H1 (cell line): ENCODE measurements around the gene ARHGEF7. TPM values are rescaled to one million over a fixed set of nuclear protein-coding genes. Genes with fewer than 3 reads are reported as not detected.

Source experiments
- CTCF ChIA-PET: fragments of 300-600 bp; sonication (Branson Sonifier 250); formaldehyde crosslinking; loops from one replicate; lab custom pipeline; 2021; ENCODE audit not compliant: partially characterized antibody; lab: Charles Lee
- POLR2A ChIA-PET: fragments of 300-600 bp; sonication (Branson Sonifier 250); formaldehyde crosslinking; loops from one replicate; lab custom pipeline; 2021; ENCODE audit warnings: inconsistent platforms; ENCODE audit not compliant: partially characterized antibody; lab: Charles Lee
- DNase-seq, 2 experiments: peaks; one replicate each; pipeline versions ENCODE4 v3.0.0 to v3.0.0-alpha.2; 2010 to 2022; ENCODE audit warnings: low spot score in 2 of 2, low read depth in 1 of 2, mixed read lengths in 1 of 2
- FAIRE-seq: peaks from 2 replicates; lab custom pipeline; 2011; peaks lifted over from hg19 to GRCh38; lab: Jason Lieb, UNC
- H2AFZ ChIP-seq: 2 replicates; pipeline ENCODE4 v1.8.1; 2012; ENCODE audit warnings: low read length, inconsistent platforms
- H2AK5ac ChIP-seq: 2 replicates; pipeline ENCODE4 v1.6.1; 2013; ENCODE audit warnings: low read depth, low read length
- H2BK120ac ChIP-seq: replicated peaks from 2 replicates; pipeline ENCODE3; 2013; ENCODE audit warnings: low read depth, low read length, inconsistent platforms
- H2BK12ac ChIP-seq: 2 replicates; pipeline ENCODE4 v1.6.1; 2013; ENCODE audit warnings: low read depth, low read length
- H2BK15ac ChIP-seq: 2 replicates; pipeline ENCODE4 v1.6.1; 2013; ENCODE audit warnings: low read length
- H2BK20ac ChIP-seq: 2 replicates; pipeline ENCODE4 v1.6.1; 2013; ENCODE audit warnings: low read length
- H2BK5ac ChIP-seq: 2 replicates; pipeline ENCODE4 v1.6.1; 2013; ENCODE audit warnings: low read depth, low read length
- H3K14ac ChIP-seq: 2 replicates; pipeline ENCODE4 v1.6.1; 2013; ENCODE audit warnings: inconsistent platforms; ENCODE audit not compliant: insufficient read length
- H3K18ac ChIP-seq: 2 replicates; pipeline ENCODE4 v1.6.1; 2013; ENCODE audit warnings: low read length; ENCODE audit errors: extremely low read depth
- H3K23ac ChIP-seq: 2 replicates; pipeline ENCODE4 v1.6.1; 2013; ENCODE audit warnings: inconsistent platforms; ENCODE audit not compliant: insufficient read length
- H3K23me2 ChIP-seq: 2 replicates; pipeline ENCODE4 v1.6.1; 2013; ENCODE audit warnings: low read depth, low read length
- H3K27ac ChIP-seq: 2 replicates; pipeline ENCODE4 v1.6.1; 2011; ENCODE audit warnings: low read depth, low read length, inconsistent platforms
- H3K27me3 ChIP-seq, 4 experiments: replicated peaks in 1 of 4; 1 replicate in 1 of 4; 2 replicates in 3 of 4; pipeline versions ENCODE4 v1.6.1 to v1.8.1; 2011 to 2013; ENCODE audit warnings: low read length in 3 of 4, mild to moderate bottlenecking in 3 of 4, inconsistent platforms in 2 of 4, mixed read lengths in 2 of 4, moderate library complexity in 1 of 4; ENCODE audit not compliant: control insufficient read depth in 3 of 4, insufficient read depth in 3 of 4; ENCODE audit errors: extremely low read depth in 1 of 4
- H3K36me3 ChIP-seq, 4 experiments: 2 replicates each; pipeline versions ENCODE4 v1.6.1 to v1.8.1; 2011 to 2013; ENCODE audit warnings: mild to moderate bottlenecking in 4 of 4, low read length in 3 of 4, moderate library complexity in 2 of 4, control low read depth in 1 of 4, inconsistent platforms in 1 of 4; ENCODE audit not compliant: insufficient read depth in 4 of 4, control insufficient read depth in 2 of 4
- H3K4ac ChIP-seq: replicated peaks from 2 replicates; pipeline ENCODE3; 2013; ENCODE audit warnings: low read length, low read depth, mixed read lengths, inconsistent platforms; ENCODE audit not compliant: insufficient read length
- H3K4me1 ChIP-seq, 4 experiments: replicated peaks in 1 of 4; 1 replicate in 1 of 4; 2 replicates in 3 of 4; pipeline versions ENCODE4 v1.6.1 to v1.8.1; 2011 to 2013; ENCODE audit warnings: low read length in 3 of 4, inconsistent platforms in 2 of 4, mixed read lengths in 1 of 4; ENCODE audit not compliant: insufficient read depth in 4 of 4, control insufficient read depth in 3 of 4
- H3K4me2 ChIP-seq, 2 experiments: 2 replicates each; pipeline versions ENCODE4 v1.6.1 to v1.8.1; 2011 to 2013; ENCODE audit warnings: low read depth in 2 of 2, low read length in 2 of 2, control low read depth in 1 of 2, inconsistent platforms in 1 of 2, mild to moderate bottlenecking in 1 of 2; ENCODE audit not compliant: insufficient read depth in 1 of 2
- H3K4me3 ChIP-seq, 4 experiments: fragments of 200-600, 300-600 bp in 1 of 4; sonication (generic), shearing (Covaris generic), sonication (Bioruptor Twin) in 1 of 4; 2 replicates each; pipeline versions ENCODE4 v1.5.1 to v1.8.1; 2011 to 2016; ENCODE audit warnings: low read length in 4 of 4, low read depth in 3 of 4, control low read depth in 2 of 4, inconsistent platforms in 2 of 4, mild to moderate bottlenecking in 2 of 4, mixed read lengths in 1 of 4, moderate library complexity in 1 of 4; ENCODE audit not compliant: insufficient read depth in 2 of 4; ENCODE audit errors: extremely low read depth in 1 of 4
- H3K56ac ChIP-seq: replicated peaks from 2 replicates; pipeline ENCODE3; 2013; ENCODE audit warnings: low read depth, mild to moderate bottlenecking, mixed read lengths, low read length, inconsistent platforms; ENCODE audit not compliant: insufficient read length
- H3K79me1 ChIP-seq: 2 replicates; pipeline ENCODE4 v1.6.1; 2013; ENCODE audit warnings: low read depth, low read length, control low read depth
- H3K79me2 ChIP-seq, 2 experiments: 2 replicates each; pipeline versions ENCODE4 v1.6.1 to v1.8.1; 2012 to 2013; ENCODE audit warnings: low read length in 2 of 2, mild to moderate bottlenecking in 2 of 2, inconsistent platforms in 1 of 2; ENCODE audit not compliant: insufficient read depth in 2 of 2, control insufficient read depth in 1 of 2
- H3K9ac ChIP-seq, 4 experiments: replicated peaks in 1 of 4; 1 replicate in 1 of 4; 2 replicates in 3 of 4; pipeline versions ENCODE4 v1.6.1 to v1.8.1; 2011 to 2013; ENCODE audit warnings: low read depth in 3 of 4, low read length in 3 of 4, control low read depth in 2 of 4, mild to moderate bottlenecking in 2 of 4, moderate library complexity in 2 of 4, inconsistent platforms in 1 of 4; ENCODE audit errors: extremely low read depth in 1 of 4
- H3K9me3 ChIP-seq, 2 experiments: 2 replicates each; pipeline versions ENCODE4 v1.6.1 to v1.8.1; 2012 to 2013; ENCODE audit warnings: mild to moderate bottlenecking in 2 of 2, moderate library complexity in 2 of 2, control low read depth in 1 of 2, inconsistent platforms in 1 of 2, low read depth in 1 of 2, low read length in 1 of 2, mixed read lengths in 1 of 2; ENCODE audit not compliant: insufficient read depth in 2 of 2
- H4K20me1 ChIP-seq, 2 experiments: replicated peaks in 1 of 2; 2 replicates each; pipeline versions ENCODE3 to v1.8.1; 2011 to 2013; ENCODE audit warnings: inconsistent platforms in 2 of 2, low read length in 2 of 2, mild to moderate bottlenecking in 1 of 2; ENCODE audit not compliant: insufficient read depth in 2 of 2, control insufficient read depth in 1 of 2
- H4K5ac ChIP-seq: 2 replicates; pipeline ENCODE4 v1.6.1; 2013; ENCODE audit warnings: low read length, low read depth, mixed read lengths, inconsistent platforms; ENCODE audit not compliant: insufficient read length
- H4K8ac ChIP-seq: 2 replicates; pipeline ENCODE4 v1.8.0; 2013; ENCODE audit warnings: mild to moderate bottlenecking, moderate library complexity, low read length, inconsistent platforms; ENCODE audit not compliant: insufficient read depth; ENCODE audit errors: extremely low read depth
- H4K91ac ChIP-seq: replicated peaks from 2 replicates; pipeline ENCODE3; 2013; ENCODE audit warnings: low read length, mixed read lengths, inconsistent platforms; ENCODE audit not compliant: insufficient read length
- EP300 ChIP-seq, 2 experiments: IDR thresholded peaks; 1 replicate in 1 of 2; 2 replicates in 1 of 2; pipeline ENCODE4 v1.6.1; 2011 to 2012; ENCODE audit warnings: low read depth in 2 of 2, low read length in 2 of 2, mild to moderate bottlenecking in 2 of 2, borderline replicate concordance in 1 of 2, inconsistent platforms in 1 of 2, moderate library complexity in 1 of 2
- HDAC2 ChIP-seq, 2 experiments: fragments of 300-600 bp in 1 of 2; sonication (generic) in 1 of 2; IDR thresholded peaks; 2 replicates each; pipeline ENCODE4 v1.6.1; 2011 to 2012; ENCODE audit warnings: low read depth in 2 of 2, low read length in 2 of 2, mild to moderate bottlenecking in 2 of 2, moderate library complexity in 2 of 2, borderline replicate concordance in 1 of 2, inconsistent platforms in 1 of 2
- KDM1A ChIP-seq: fragments of 200-600, 300-600 bp; sonication (generic); IDR thresholded peaks from 2 replicates; pipeline ENCODE4 v1.7.1; 2016; ENCODE audit warnings: mild to moderate bottlenecking, low read length, borderline replicate concordance
- POLR2A ChIP-seq, 2 experiments: IDR thresholded peaks; 1 replicate in 1 of 2; 2 replicates in 1 of 2; pipeline ENCODE4 v1.6.1; 2011; ENCODE audit warnings: low read depth in 2 of 2, low read length in 2 of 2, mild to moderate bottlenecking in 2 of 2; ENCODE audit errors: control extremely low read depth in 1 of 2
- SP1 ChIP-seq: IDR thresholded peaks from 2 replicates; pipeline ENCODE4 v1.6.1; 2011; ENCODE audit warnings: low read depth, low read length
- TEAD4 ChIP-seq: IDR thresholded peaks from 2 replicates; pipeline ENCODE4 v1.6.1; 2012; ENCODE audit warnings: low read depth, low read length, inconsistent platforms, mixed read lengths
- YY1 ChIP-seq: IDR thresholded peaks from 2 replicates; pipeline ENCODE4 v1.6.1; 2011; ENCODE audit warnings: low read depth, mild to moderate bottlenecking, low read length
- WGBS, 2 experiments: shearing (Covaris generic) in 1 of 2; methylation state at CpG; one replicate each; pipeline versions ENCODE4 v1.1.6 to v1.1.7; 2013 to 2015; ENCODE audit warnings: low lambda C conversion rate in 2 of 2, mixed read lengths in 2 of 2, inconsistent platforms in 1 of 2, low coverage in 1 of 2, missing lambda C conversion rate in 1 of 2; ENCODE audit not compliant: insufficient replicate concordance in 2 of 2, insufficient coverage in 1 of 2, insufficient read length in 1 of 2; ENCODE audit errors: extremely low coverage in 1 of 2, missing lambda C conversion rate in 1 of 2; 5-methylcytosine and 5-hydroxymethylcytosine counted together
- polyA plus RNA-seq, 7 experiments: library from polyadenylated mRNA; depleted of rRNA in 3 of 7; stranded (reverse) in 5 of 7; unstranded in 2 of 7; fragments of >200 nt in 5 of 7; fragments of 200-250 nt in 2 of 7; gene quantifications; 1 replicate in 5 of 7; 2 replicates in 1 of 7; 4 replicates in 1 of 7; pipeline versions ENCODE4 v1.2.1 to v1.2.3, GENCODE V29; 2011 to 2013; ENCODE audit warnings: missing spikeins in 2 of 7, mixed read lengths in 2 of 7
- total RNA-seq: library from RNA; stranded (reverse); fragmentation: NEBNext Ultra II Directional; extraction: Animal tissue kit (Norgen Biotek cat#: 25700); gene quantifications from 2 replicates; pipeline ENCODE4 v1.2.1, GENCODE V29; 2021
- TF ChIP-seq, protein P1 (sequence below), 3 experiments: IDR thresholded peaks; 1 replicate in 2 of 3; 2 replicates in 1 of 3; pipeline versions ENCODE4 v1.5.1 to v1.6.1; 2011; ENCODE audit warnings: low read length in 3 of 3, mild to moderate bottlenecking in 3 of 3, inconsistent platforms in 2 of 3, low read depth in 1 of 3, moderate library complexity in 1 of 3; ENCODE audit not compliant: insufficient read depth in 1 of 3; ENCODE audit errors: control extremely low read depth in 1 of 3
- TF ChIP-seq, protein P2 (sequence below): IDR thresholded peaks from 2 replicates; pipeline ENCODE4 v1.6.1; 2012; ENCODE audit warnings: inconsistent platforms

Gene ARHGEF7
- total and polyA plus RNA-seq, 2 of the 8 experiments (the other 6 are each of a cell fraction or from before 2014, with no cell fraction given): 26.2 to 56.5 TPM

DNA sequence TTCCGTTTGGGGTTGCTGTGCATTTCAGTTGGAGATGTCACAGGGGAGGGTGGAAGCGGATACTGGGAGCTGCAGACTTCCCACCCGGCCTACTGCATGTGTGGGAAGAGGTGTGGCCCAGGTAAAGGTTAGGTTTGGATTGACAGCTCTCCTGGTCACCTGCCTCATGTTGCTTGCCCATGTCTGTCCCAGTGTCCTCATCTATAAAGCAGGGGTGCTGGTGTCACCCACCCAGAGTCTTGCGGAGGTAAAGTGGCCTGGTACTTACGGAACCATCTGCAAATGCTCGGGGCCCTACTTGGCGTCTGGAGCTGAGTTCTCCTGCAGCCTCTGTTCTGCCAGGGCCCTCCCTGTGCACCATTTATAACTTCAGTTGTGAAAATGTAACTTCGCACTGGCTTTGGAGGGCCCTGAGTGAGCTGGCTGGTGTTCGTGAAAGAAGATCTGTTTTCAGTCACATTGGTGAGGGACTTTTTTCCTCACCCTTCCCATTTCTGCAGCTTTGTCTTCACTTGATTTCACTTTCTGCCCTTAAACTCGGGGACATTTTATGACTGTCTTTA lies 140.2 kb downstream of the ARHGEF7 start:
- no peak overlapping the region for H3K18ac ChIP-seq
- CTCF ChIA-PET: interaction anchor here (0.8 to 1.5 kb wide), 5 partner anchors 10 to 185 kb away, joined by 3 to 5 read pairs (median 3); no protein-coding TSS in a partner anchor
- POLR2A ChIA-PET: interaction anchor here (0.7 kb wide), 1 partner anchor 1545 kb away, joined by 3 read pairs; no protein-coding TSS in a partner anchor
- no peaks in the 10 kb centered on the region for H3K23me2 ChIP-seq
- H3K4me2 ChIP-seq: no peak overlapping the region
- H3K23ac ChIP-seq: no peak overlapping the region
- H4K91ac ChIP-seq: no peak overlapping the region
- DNase-seq: peak in 1 of 2 experiments; percentile 33
- H3K27ac ChIP-seq: no peak overlapping the region; the same call in 1 of the 2 replicates
- H2BK120ac ChIP-seq: no peak overlapping the region
- H3K36me3 ChIP-seq: peaks cover 3 to 9% (median 6%) of the 10 kb centered on the region in 4 experiments; a peak in 4 of 8 replicates
- H2AFZ ChIP-seq: no peak overlapping the region
- peaks cover 2 to 5% of the 10 kb centered on the region in 2 experiments for H4K20me1 ChIP-seq
- no peak overlapping the region for H3K4ac ChIP-seq
- H3K4me3 ChIP-seq: no peak overlapping the region
- peaks cover 0 to 14% of the 10 kb centered on the region in 2 experiments; a peak in 1 of 4 replicates for H3K79me2 ChIP-seq
- H2AK5ac ChIP-seq: no peak overlapping the region
- FAIRE-seq: no peak
- peaks cover 2% of the 10 kb centered on the region; the same call in 1 of the 2 replicates for H3K79me1 ChIP-seq
- no peak overlapping the region for H4K5ac ChIP-seq
- H2BK20ac ChIP-seq: no peak overlapping the region
- H3K27me3 ChIP-seq: no peaks in the 10 kb centered on the region
- H3K14ac ChIP-seq: no peak overlapping the region
- no peak overlapping the region for H2BK12ac ChIP-seq
- H3K9ac ChIP-seq: no peak overlapping the region
- no peaks in the 10 kb centered on the region for H3K9me3 ChIP-seq
- H2BK15ac ChIP-seq: no peak overlapping the region
- H2BK5ac ChIP-seq: no peak overlapping the region
- 94% methylated on average over 10 of the region's 10 CpGs; no CpG with 5 or more reads in 1 of the 2 experiments for WGBS, 2 experiments
- no peak overlapping the region for H4K8ac ChIP-seq
- no peak overlapping the region for H3K56ac ChIP-seq
- peaks cover 0 to 2% (median 0%) of the 10 kb centered on the region in 4 experiments; a peak in 1 of 7 replicates for H3K4me1 ChIP-seq
- TF ChIP-seq EP300 (IDR thresholded peaks at IDR 0.05; ENCODE audit: borderline replicate concordance in 1 of 2, low read depth in 2 of 2, low read length in 2 of 2) (no peak), SP1 (no peak), YY1 (no peak), TEAD4 (no peak), POLR2A (IDR thresholded peaks at IDR 0.05; ENCODE audit: control extremely low read depth in 1 of 2, low read depth in 2 of 2, low read length in 2 of 2) (no peak), KDM1A (no peak), HDAC2 (IDR thresholded peaks at IDR 0.05; ENCODE audit: borderline replicate concordance in 1 of 2, low read depth in 2 of 2, low read length in 2 of 2) (no peak)
- TF ChIP-seq, protein P1, sequence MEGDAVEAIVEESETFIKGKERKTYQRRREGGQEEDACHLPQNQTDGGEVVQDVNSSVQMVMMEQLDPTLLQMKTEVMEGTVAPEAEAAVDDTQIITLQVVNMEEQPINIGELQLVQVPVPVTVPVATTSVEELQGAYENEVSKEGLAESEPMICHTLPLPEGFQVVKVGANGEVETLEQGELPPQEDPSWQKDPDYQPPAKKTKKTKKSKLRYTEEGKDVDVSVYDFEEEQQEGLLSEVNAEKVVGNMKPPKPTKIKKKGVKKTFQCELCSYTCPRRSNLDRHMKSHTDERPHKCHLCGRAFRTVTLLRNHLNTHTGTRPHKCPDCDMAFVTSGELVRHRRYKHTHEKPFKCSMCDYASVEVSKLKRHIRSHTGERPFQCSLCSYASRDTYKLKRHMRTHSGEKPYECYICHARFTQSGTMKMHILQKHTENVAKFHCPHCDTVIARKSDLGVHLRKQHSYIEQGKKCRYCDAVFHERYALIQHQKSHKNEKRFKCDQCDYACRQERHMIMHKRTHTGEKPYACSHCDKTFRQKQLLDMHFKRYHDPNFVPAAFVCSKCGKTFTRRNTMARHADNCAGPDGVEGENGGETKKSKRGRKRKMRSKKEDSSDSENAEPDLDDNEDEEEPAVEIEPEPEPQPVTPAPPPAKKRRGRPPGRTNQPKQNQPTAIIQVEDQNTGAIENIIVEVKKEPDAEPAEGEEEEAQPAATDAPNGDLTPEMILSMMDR (IDR thresholded peaks at IDR 0.05; ENCODE audit: control extremely low read depth in 1 of 3, insufficient read depth in 1 of 3, low read depth in 1 of 3, low read length in 3 of 3): no peak
- TF ChIP-seq, protein P2, sequence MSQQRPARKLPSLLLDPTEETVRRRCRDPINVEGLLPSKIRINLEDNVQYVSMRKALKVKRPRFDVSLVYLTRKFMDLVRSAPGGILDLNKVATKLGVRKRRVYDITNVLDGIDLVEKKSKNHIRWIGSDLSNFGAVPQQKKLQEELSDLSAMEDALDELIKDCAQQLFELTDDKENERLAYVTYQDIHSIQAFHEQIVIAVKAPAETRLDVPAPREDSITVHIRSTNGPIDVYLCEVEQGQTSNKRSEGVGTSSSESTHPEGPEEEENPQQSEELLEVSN: no peak
